ENCODE measurements around the gene TPP1. TPM values are rescaled to one million over a fixed set of nuclear protein-coding genes. Genes with fewer than 3 reads are reported as not detected.

TPP1 gene
- total and polyA plus RNA-seq, 9 of the 15 experiments (the other 6 are each of a cell fraction or from before 2014, with no cell fraction given): 7.5 to 75.8 (median 15.7) TPM

DNA sequence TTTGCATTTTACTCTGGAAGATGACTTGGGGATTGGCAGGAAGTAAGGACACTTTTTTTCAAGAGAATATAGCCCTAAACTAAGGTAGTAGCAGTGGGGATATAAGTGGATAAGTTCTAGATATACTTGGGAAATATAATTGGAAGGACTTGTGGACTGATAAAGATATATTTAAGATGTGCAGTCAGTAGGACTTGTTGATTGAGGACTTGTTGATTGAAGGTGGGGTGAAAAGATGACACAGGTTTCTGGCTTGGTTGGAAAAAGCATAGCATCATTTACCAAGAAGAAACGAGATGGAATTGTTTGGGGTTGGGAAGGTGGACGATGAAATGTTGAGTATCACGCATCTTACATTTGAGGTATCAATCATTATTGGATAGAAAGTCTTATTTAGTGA, 5.7 kb downstream of the TPP1 start:
- Histone ChIP-seq H3K9me3 (replicated peaks; ENCODE audit: control insufficient read depth, insufficient read depth, low read depth, low read length) (no peaks in the 10 kb centered on the region), H3K4me1 (replicated peaks in 1 of 2; ENCODE audit: control insufficient read depth in 2 of 2, insufficient read depth in 2 of 2, low read length in 2 of 2) (peaks cover 15 to 26% of the 10 kb centered on the region in 2 experiments), H3K9me1 (ENCODE audit: control insufficient read depth, insufficient read depth, low read length) (no peaks in the 10 kb centered on the region), H3K9ac (ENCODE audit: insufficient read depth in 1 of 2, low read depth in 2 of 2, low read length in 2 of 2) (no peak overlapping the region), H4K20me1 (replicated peaks; ENCODE audit: control insufficient read depth, insufficient read depth, low read length) (no peaks in the 10 kb centered on the region), H3K4me2 (ENCODE audit: insufficient read depth, low read length) (no peak overlapping the region), H3K4me3 (no peak overlapping the region), H3K27me3 (ENCODE audit: control insufficient read depth in 2 of 2, insufficient read depth in 2 of 2, low read length in 2 of 2) (no peaks in the 10 kb centered on the region), H3K36me3 (ENCODE audit: control insufficient read depth, insufficient read depth, low read length) (peaks cover 51% of the 10 kb centered on the region), H2AFZ (ENCODE audit: low read depth, low read length) (no peak overlapping the region), H3K79me2 (ENCODE audit: control insufficient read depth, insufficient read depth, low read length) (peaks cover 21% of the 10 kb centered on the region), H3K27ac (ENCODE audit: extremely low read depth, low read depth, low read length) (no peak overlapping the region)
- ChIA-PET POLR2A (interaction anchor here (2.1 kb wide), 1 partner anchor 8 kb away, joined by 12 read pairs; no protein-coding TSS in a partner anchor), CTCF (ENCODE audit: low intra/inter-chr PET ratio) (no interaction called here)
- FAIRE-seq (no peak), DNase-seq (ENCODE audit: extremely low read depth in 1 of 4, low spot score in 3 of 4) (no peak), ATAC-seq (no peak)
- in situ Hi-C loops (cut with MboI) (no loop called here), intact Hi-C loops (cut with micrococcal nuclease) (loop anchor here (2.0 kb wide), 1 partner anchor 69 kb away; the partner anchor contains the start of gene MRPL17)
- TF ChIP-seq ZC3H11A (IDR thresholded peaks at IDR 0.05; ENCODE audit: low read depth, low read length) (no peak), MEIS2 (IDR thresholded peaks at IDR 0.05; ENCODE audit: partially characterized antibody) (peak; percentile 41)
- no TSS peak for BruUV-seq (replicated peaks)
- WGBS (ENCODE audit: insufficient coverage, low coverage, missing lambda C conversion rate): 76% methylated on average over 3 of the region's 3 CpGs

DNA sequence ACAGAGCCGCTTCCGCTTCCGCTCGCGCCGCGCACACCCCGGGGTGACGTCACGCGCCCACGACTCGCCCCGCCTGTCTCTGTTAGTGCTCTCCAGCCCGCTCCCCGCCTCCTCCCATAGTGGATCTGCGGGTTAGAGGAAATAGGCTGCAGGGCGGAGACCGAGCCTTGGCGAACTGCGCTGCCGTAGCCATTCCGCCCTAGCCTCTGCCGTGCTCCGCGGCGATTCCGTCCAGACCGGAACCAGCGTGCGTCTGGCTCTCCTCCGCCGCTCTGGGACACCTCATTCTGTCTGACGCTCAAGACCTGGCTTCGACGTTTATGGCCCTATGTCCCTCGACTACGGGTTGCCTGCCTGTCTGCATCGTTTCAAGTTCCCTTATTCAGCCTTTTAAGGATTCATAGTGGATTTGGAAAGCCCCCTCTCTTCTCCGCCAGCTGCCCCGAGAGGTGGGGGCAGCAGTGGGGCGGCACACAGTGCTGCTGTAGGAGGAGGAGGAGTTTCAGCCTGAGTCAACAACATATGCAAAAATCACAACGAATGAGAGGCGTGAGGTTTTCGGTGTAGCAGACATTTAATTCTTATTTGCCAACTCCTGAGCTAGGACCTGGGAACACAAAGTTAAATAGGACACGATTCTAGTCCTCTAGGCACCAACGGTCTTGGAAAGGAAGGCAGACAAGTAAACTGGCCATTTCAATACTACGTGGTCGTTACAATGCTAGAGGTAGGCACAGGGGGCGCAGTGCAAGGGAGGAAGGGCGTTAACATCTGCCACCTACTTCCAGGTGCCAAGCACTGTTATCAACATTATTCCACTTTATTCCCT, 6.8 kb downstream of the TPP1 start, which contains the start of gene TAF10:
Gene TAF10 (minus strand): TSS at position 4 of the 829 bp plus-strand sequence. CDS start 27 bp downstream, outside the sequence.
- peak; percentile 92 to 96 (median 94) for DNase-seq (ENCODE audit: extremely low read depth in 1 of 4, low spot score in 3 of 4)
- H3K27me3 ChIP-seq (ENCODE audit: control insufficient read depth in 2 of 2, insufficient read depth in 2 of 2, low read length in 2 of 2): no peaks in the 10 kb centered on the region
- peaks cover 28% of the 10 kb centered on the region for H3K79me2 ChIP-seq (ENCODE audit: control insufficient read depth, insufficient read depth, low read length)
- ChIA-PET CTCF (ENCODE audit: low intra/inter-chr PET ratio) (no interaction called here), POLR2A (interaction anchor here (0.6 to 2.1 kb wide), 15 partner anchors 9 to 154 kb away, joined by 3 to 12 read pairs (median 3); partner anchors contain the start of gene MRPL17)
- peak within 1 kb of the TSS; percentile 99 for H3K4me2 ChIP-seq (ENCODE audit: insufficient read depth, low read length)
- H3K9ac ChIP-seq (ENCODE audit: insufficient read depth in 1 of 2, low read depth in 2 of 2, low read length in 2 of 2): peak within 1 kb of the TSS; percentile 94 to 97
- peaks cover 20 to 26% of the 10 kb centered on the region in 2 experiments for H3K4me1 ChIP-seq (replicated peaks in 1 of 2; ENCODE audit: control insufficient read depth in 2 of 2, insufficient read depth in 2 of 2, low read length in 2 of 2)
- H3K36me3 ChIP-seq (ENCODE audit: control insufficient read depth, insufficient read depth, low read length): peaks cover 62% of the 10 kb centered on the region
- H2AFZ ChIP-seq (ENCODE audit: low read depth, low read length): peak within 1 kb of the TSS; percentile 98
- H3K9me1 ChIP-seq (ENCODE audit: control insufficient read depth, insufficient read depth, low read length): no peaks in the 10 kb centered on the region
- intact Hi-C loops (cut with micrococcal nuclease) (loop anchor here (2.0 kb wide), 1 partner anchor 70 kb away; the partner anchor contains the start of gene MRPL17), in situ Hi-C loops (cut with MboI) (no loop called here)
- ATAC-seq: peak; percentile 94
- peak within 1 kb of the TSS; percentile 81 for H3K4me3 ChIP-seq
- TSS peak; percentile 90 for BruUV-seq (replicated peaks)
- H3K27ac ChIP-seq (ENCODE audit: extremely low read depth, low read depth, low read length): peak within 1 kb of the TSS; percentile 96
- no peaks in the 10 kb centered on the region for H3K9me3 ChIP-seq (replicated peaks; ENCODE audit: control insufficient read depth, insufficient read depth, low read depth, low read length)
- under 1% methylated on average over 46 of the region's 51 CpGs for WGBS (ENCODE audit: insufficient coverage, low coverage, missing lambda C conversion rate)
- no peaks in the 10 kb centered on the region for H4K20me1 ChIP-seq (replicated peaks; ENCODE audit: control insufficient read depth, insufficient read depth, low read length)
- peak; percentile 91 for FAIRE-seq
- TF ChIP-seq SMARCC2 (IDR thresholded peaks at IDR 0.05; ENCODE audit: low read depth): no peak
- TF ChIP-seq L3MBTL2 (IDR thresholded peaks at IDR 0.05): peak; percentile 92
- TF ChIP-seq SP2 (IDR thresholded peaks at IDR 0.05; ENCODE audit: extremely low read depth, low read depth, low read length, poor library complexity, severe bottlenecking): no peak
- no peak for TF ChIP-seq PPARD (CRISPR knock-in tag; IDR thresholded peaks at IDR 0.05)
- no peak for TF ChIP-seq E2F5 (CRISPR knock-in tag; IDR thresholded peaks at IDR 0.05)
- TF ChIP-seq HDAC3 (IDR thresholded peaks at IDR 0.05; ENCODE audit: borderline replicate concordance, partially characterized antibody): peak; percentile 71
- no peak for TF ChIP-seq NR2C1 (IDR thresholded peaks at IDR 0.05)
- no peak for TF ChIP-seq NR2C1 (tag; IDR thresholded peaks at IDR 0.05)
- TF ChIP-seq WHSC1 (IDR thresholded peaks at IDR 0.05; ENCODE audit: low read length): no peak
- no peak for TF ChIP-seq GTF2A2 (tag; IDR thresholded peaks at IDR 0.05)
- 0 out of 2 replicates have a peak, but pooled peaks have one; percentile 39 for TF ChIP-seq HLTF (IDR thresholded peaks at IDR 0.05)
- no peak for TF ChIP-seq SREBF2 (CRISPR knock-in tag; IDR thresholded peaks at IDR 0.05)
- no peak; the same call in 1 of the 2 replicates for TF ChIP-seq ZNF644 (tag; IDR thresholded peaks at IDR 0.05; ENCODE audit: low read depth)
- TF ChIP-seq ZNF347 (CRISPR knock-in tag; IDR thresholded peaks at IDR 0.05; ENCODE audit: low read depth): no peak

All from K562 (cell line).